NB4 (cell line): ENCODE results near the gene ISYNA1.

ENCODE experiments used
- DNase-seq: peaks from one replicate; pipeline ENCODE4 v3.0.0; 2010; ENCODE audit warnings: low read depth
- H3K4me3 ChIP-seq: one replicate; pipeline ENCODE4 v1.5.1; 2011; ENCODE audit warnings: mild to moderate bottlenecking, low read depth, low read length, moderate library complexity
- MYC ChIP-seq: IDR thresholded peaks from 2 replicates; pipeline ENCODE4 v1.6.1; 2011; ENCODE audit warnings: low read depth, low read length
- POLR2A ChIP-seq: IDR thresholded peaks from 2 replicates; pipeline ENCODE4 v1.6.1; 2011; ENCODE audit warnings: mild to moderate bottlenecking; ENCODE audit not compliant: insufficient read length; ENCODE audit errors: extremely low read depth
- TF ChIP-seq, protein P1 (sequence below): IDR thresholded peaks from 2 replicates; pipeline ENCODE4 v1.6.1; 2011; ENCODE audit warnings: low read depth, low read length
- TF ChIP-seq, protein P2 (sequence below): IDR thresholded peaks from one replicate; pipeline ENCODE4 v1.5.1; 2012; ENCODE audit warnings: low read depth, low read length

ISYNA1 gene

DNA sequence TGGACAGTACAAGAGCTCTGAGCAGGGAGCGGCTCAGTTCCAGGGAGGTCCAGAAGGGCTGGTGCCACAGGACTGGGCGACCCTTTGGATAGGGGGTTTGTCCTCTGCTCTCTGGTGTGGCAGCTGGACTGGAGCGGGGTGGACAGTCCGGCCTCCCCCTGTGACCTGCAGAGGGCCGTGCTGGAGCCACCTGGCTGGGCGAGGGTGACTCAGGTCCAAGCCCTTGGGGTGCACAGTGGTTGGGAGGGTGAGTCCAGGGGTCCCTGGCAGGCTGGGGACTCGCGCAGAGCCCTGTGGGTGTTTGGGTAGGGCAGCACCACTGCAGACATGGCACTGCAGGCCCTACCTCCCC lies 11.5 kb downstream of the ISYNA1 start:
- DNase-seq, result no peak
- H3K4me3 ChIP-seq, result no peak overlapping the region
- TF ChIP-seq MYC, result no peak
- TF ChIP-seq, protein P1, sequence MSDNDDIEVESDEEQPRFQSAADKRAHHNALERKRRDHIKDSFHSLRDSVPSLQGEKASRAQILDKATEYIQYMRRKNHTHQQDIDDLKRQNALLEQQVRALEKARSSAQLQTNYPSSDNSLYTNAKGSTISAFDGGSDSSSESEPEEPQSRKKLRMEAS, result no peak
- TF ChIP-seq, protein P2, sequence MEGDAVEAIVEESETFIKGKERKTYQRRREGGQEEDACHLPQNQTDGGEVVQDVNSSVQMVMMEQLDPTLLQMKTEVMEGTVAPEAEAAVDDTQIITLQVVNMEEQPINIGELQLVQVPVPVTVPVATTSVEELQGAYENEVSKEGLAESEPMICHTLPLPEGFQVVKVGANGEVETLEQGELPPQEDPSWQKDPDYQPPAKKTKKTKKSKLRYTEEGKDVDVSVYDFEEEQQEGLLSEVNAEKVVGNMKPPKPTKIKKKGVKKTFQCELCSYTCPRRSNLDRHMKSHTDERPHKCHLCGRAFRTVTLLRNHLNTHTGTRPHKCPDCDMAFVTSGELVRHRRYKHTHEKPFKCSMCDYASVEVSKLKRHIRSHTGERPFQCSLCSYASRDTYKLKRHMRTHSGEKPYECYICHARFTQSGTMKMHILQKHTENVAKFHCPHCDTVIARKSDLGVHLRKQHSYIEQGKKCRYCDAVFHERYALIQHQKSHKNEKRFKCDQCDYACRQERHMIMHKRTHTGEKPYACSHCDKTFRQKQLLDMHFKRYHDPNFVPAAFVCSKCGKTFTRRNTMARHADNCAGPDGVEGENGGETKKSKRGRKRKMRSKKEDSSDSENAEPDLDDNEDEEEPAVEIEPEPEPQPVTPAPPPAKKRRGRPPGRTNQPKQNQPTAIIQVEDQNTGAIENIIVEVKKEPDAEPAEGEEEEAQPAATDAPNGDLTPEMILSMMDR, result no peak
- no peak for TF ChIP-seq POLR2A

- no peak overlapping the region for H3K4me3 ChIP-seq
- TF ChIP-seq, protein P2, result no peak
- TF ChIP-seq, protein P1, result no peak
- no peak for TF ChIP-seq POLR2A
- no peak for TF ChIP-seq MYC
Observed at GRCh38 chr19:18425515-18426415, 12.2 kb downstream of the ISYNA1 start.

DNA sequence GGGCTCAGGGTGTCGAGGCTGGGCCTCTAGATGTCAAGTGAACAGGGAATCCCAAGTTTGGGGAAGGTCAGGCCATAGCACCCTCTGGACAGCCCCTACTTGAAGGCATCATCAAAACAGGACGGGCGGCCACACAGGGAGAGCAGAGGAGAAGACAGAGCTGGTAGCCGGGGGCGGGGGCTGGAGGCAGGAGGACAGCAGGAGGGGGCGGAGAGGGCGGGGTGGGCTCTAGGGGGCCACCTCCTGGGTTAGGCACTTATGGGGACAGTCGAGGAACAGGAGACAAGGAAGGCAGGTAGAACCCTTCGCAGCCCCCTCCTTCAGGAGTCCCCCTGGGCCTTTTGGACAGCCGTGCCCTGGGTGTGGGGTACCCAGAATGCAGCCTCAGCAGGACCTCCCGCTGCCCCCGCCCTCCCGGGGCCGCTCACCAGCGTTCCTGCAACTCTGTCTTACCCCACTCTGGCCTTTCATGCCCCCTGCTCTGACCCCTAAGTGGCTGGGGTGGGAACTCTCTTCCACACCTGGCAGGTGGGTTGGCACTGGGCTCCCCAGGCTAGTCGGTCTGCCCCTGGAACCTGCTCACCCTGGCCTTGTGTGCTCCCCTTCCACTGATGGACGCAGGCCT lies 12.9 kb downstream of the ISYNA1 start:
- no peak overlapping the region for H3K4me3 ChIP-seq
- DNase-seq, result no peak
- TF ChIP-seq, protein P1, result no peak

More at GRCh38 chr19:18425515-18426415, 12.2 kb downstream of the ISYNA1 start:
- DNase-seq, result no peak

GRCh38 chr19:18424122-18424889 lies 13.6 kb downstream of the ISYNA1 start:
- no peak for DNase-seq
- TF ChIP-seq MYC, result no peak
- TF ChIP-seq, protein P1, result no peak
- no peak for TF ChIP-seq POLR2A
- TF ChIP-seq, protein P2, result no peak
- no peak overlapping the region for H3K4me3 ChIP-seq

- TF ChIP-seq, protein P1, result no peak
- TF ChIP-seq, protein P2, result no peak
- TF ChIP-seq POLR2A, result no peak
- TF ChIP-seq MYC, result no peak
- no peak for DNase-seq
- H3K4me3 ChIP-seq, result no peak overlapping the region
Observed at GRCh38 chr19:18423258-18424020, 14.5 kb downstream of the ISYNA1 start.
